Tibial nerve (tissue), 4 donors: Measurements from ENCODE around the gene MRPS30. TPM values are rescaled to one million over a fixed set of nuclear protein-coding genes. Genes with fewer than 3 reads are reported as not detected.

Experiments
- DNase-seq, 2 donors: peaks; one replicate each; pipeline ENCODE4 v3.0.0-alpha.2; 2019; ENCODE audit warnings: low spot score in 2 of 2
- H3K27ac ChIP-seq, 4 donors: fragments of 200-600 bp; sonication (generic) in 3 of 4; one replicate each; pipeline ENCODE4 v1.5.1; 2017 to 2019; ENCODE audit warnings: mild to moderate bottlenecking in 1 of 4
- H3K27me3 ChIP-seq, 2 donors: fragments of 200-600 bp; sonication (generic) in 1 of 2; one replicate each; pipeline versions ENCODE4 v1.5.1 to v1.6.0; 2017 to 2019
- H3K36me3 ChIP-seq, 3 donors: fragments of 200-600 bp; sonication (generic); one replicate each; pipeline ENCODE4 v1.5.1; 2018 to 2019
- H3K4me1 ChIP-seq, 4 donors: fragments of 200-600 bp; sonication (generic) in 3 of 4; one replicate each; pipeline ENCODE4 v1.5.1; 2017 to 2019
- H3K4me3 ChIP-seq, 4 donors: fragments of 200-600 bp; sonication (generic) in 3 of 4; one replicate each; pipeline ENCODE4 v1.5.1; 2017 to 2019; ENCODE audit warnings: mild to moderate bottlenecking in 1 of 4, moderate library complexity in 1 of 4
- H3K9me3 ChIP-seq, 4 donors: fragments of 200-600 bp; sonication (generic) in 3 of 4; one replicate each; pipeline ENCODE4 v1.5.1; 2017 to 2019
- CTCF ChIP-seq, 5 experiments: fragments of 200-600 bp in 3 of 5; fragments of 450-650 bp in 2 of 5; sonication (generic) in 3 of 5; IDR thresholded peaks; one replicate each; pipeline ENCODE4 v1.5.1; 2016 to 2019; ENCODE audit warnings: antibody characterized with exemption in 5 of 5, mild to moderate bottlenecking in 3 of 5, moderate library complexity in 2 of 5
- EP300 ChIP-seq, 2 donors: sonication (generic); formaldehyde crosslinking; IDR thresholded peaks; one replicate each; pipeline ENCODE4 v1.6.1; 2017; ENCODE audit warnings: antibody characterized with exemption in 2 of 2, mild to moderate bottlenecking in 1 of 2
- POLR2A ChIP-seq, 2 donors: fragments of 450-650 bp; IDR thresholded peaks; one replicate each; pipeline ENCODE4 v1.6.1; 2017; ENCODE audit warnings: antibody characterized with exemption in 2 of 2, mild to moderate bottlenecking in 2 of 2, moderate library complexity in 2 of 2
- WGBS, 2 donors: methylation state at CpG; one replicate each; pipeline ENCODE4 v1.1.5; 2018; 5-methylcytosine and 5-hydroxymethylcytosine counted together
- total RNA-seq, 4 donors: library from RNA; depleted of rRNA; stranded (reverse); fragments of >200 nt; gene quantifications; one replicate each; pipeline ENCODE4 v1.1.0, GENCODE V29; 2016

Gene MRPS30
- total RNA-seq, 4 donors from 2014 or later: 55.1 to 74.7 (median 64.2) TPM

- Histone ChIP-seq H3K27ac (no peak overlapping the region), H3K36me3 (no peaks in the 10 kb centered on the region), H3K27me3 (no peaks in the 10 kb centered on the region), H3K4me1 (no peaks in the 10 kb centered on the region), H3K9me3 (no peaks in the 10 kb centered on the region), H3K4me3 (no peak overlapping the region)
- DNase-seq: no peak
- TF ChIP-seq POLR2A (IDR thresholded peaks at IDR 0.05): no peak
- TF ChIP-seq EP300 (IDR thresholded peaks at IDR 0.05): no peak
- TF ChIP-seq CTCF (IDR thresholded peaks at IDR 0.05): no peak
- WGBS, 2 donors: 83 to 86% methylated on average over 3 of the region's 3 CpGs
Measured at GRCh38 chr5:44860267-44860666, 51.5 kb downstream of the MRPS30 start.

- H3K4me3 ChIP-seq: no peak overlapping the region
Measured at GRCh38 chr5:44862808-44863207, 54.1 kb downstream of the MRPS30 start.

More at GRCh38 chr5:44862808-44863207, 54.1 kb downstream of the MRPS30 start:
- Histone ChIP-seq H3K27ac (no peak overlapping the region), H3K9me3 (no peaks in the 10 kb centered on the region), H3K4me1 (no peaks in the 10 kb centered on the region), H3K36me3 (no peaks in the 10 kb centered on the region), H3K27me3 (no peaks in the 10 kb centered on the region)
- no peak for DNase-seq
- TF ChIP-seq CTCF (IDR thresholded peaks at IDR 0.05) (peak in 1 of 5 experiments; percentile 11), POLR2A (IDR thresholded peaks at IDR 0.05) (no peak)
- 27 to 28% methylated on average over 1 of the region's 1 CpG for WGBS, 2 donors
